GM12801 (cell line): ENCODE data around the gene EIF3D.

Experiments
- CTCF ChIP-seq: IDR thresholded peaks from one replicate; pipeline ENCODE4 v1.5.1; 2011; ENCODE audit warnings: control low read depth; ENCODE audit not compliant: insufficient read length; ENCODE audit errors: extremely low read depth

Gene EIF3D

DNA sequence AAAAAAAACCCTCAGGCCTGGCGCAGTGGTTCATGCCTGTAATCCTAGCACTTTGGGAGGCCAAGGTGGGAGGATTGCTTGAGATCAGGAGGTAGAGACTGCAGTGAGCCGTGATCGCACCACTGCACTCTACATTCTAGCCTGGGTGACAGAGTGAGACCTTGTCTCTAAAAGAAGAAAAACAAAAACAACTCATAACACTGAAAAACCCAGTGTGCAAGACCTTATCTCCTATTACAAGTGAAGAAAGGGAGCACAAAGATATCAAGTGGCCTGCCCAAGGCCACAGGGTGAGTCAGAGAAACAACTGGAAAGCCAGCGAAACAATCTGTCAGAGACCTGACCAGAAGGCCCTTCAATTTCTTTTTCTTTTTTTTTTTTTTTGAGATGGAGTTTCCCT is 50.0 kb downstream of the EIF3D start:
- no peak for TF ChIP-seq CTCF

DNA sequence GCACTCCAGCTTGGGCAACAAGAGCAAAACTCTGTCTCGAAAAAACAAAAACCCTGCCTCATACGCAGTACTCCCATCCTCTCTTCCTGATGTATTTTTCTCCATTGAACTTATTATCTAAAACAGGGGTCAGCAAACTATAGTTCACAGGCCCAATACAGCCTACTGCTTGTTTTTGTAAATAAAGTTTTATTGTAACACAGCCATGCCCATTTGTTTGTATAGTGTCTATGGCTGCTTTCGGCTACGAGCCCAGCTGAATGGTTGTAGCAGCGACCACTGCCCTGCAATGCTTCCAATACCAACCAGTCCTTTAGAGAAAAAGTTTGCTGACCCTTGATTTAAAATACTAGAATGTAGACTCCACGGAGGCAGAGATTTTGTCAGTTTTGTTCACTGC is 53.6 kb downstream of the EIF3D start:
- TF ChIP-seq CTCF, result no peak

GRCh38 chr22:36472689-36473088 is 56.3 kb downstream of the EIF3D start:
- TF ChIP-seq CTCF, result no peak

GRCh38 chr22:36471341-36471821 is 57.6 kb downstream of the EIF3D start:
- TF ChIP-seq CTCF, result no peak

DNA sequence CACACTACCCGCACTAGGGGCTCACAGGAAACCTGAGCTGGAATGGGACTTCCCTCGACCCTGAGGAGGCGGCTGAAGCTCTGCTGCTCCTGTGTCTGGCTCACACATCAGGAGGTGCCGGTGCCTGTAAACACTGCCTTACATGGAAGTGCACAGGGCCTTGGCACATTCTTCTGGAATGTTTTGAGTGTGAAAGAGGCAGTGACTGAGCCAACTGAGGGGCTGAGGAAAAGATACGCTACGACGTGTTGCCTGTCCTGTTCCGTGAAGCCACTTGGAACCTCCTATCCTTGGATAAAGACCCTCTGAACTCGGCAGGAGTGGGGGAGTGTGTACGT is 58.0 kb downstream of the EIF3D start:
- no peak for TF ChIP-seq CTCF

DNA sequence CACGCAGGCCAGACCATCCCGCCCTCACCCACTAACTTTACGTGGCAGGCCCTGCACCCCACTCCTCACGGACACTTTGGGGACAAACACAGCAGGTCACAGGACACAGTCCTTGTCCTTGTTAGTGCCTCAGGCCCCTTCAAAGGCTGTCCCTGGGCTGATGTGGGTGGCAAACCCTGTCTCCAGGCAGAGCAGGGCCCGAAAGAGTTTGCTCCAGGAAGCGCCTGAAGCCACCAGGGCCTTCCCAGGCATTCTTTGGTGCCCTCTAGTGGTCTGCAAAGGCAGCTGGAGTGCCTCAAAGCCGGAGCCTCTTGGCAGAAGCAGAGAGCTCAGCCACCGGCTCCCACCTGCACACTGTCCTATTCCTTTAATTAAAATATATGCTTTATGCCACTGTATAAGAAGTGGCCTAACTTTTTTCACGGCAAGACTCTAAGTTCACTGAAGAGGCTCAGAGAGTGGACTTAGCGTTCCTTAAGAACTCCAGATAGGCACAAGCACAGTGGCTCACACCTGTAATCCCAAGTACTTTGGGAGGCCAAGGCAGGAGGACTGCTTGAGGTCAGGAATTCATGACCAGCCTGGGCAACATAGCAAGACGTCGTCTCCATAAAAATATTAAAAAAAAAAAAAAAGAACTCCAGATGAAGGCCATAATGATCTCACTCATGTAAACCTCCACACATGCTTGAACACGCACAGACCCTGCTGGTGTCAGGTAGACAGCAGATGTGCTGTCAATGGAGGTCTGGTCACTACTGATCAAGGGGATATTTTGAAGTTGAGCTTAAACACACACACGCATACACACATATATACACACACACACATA is 58.6 kb downstream of the EIF3D start:
- TF ChIP-seq CTCF, result no peak

DNA sequence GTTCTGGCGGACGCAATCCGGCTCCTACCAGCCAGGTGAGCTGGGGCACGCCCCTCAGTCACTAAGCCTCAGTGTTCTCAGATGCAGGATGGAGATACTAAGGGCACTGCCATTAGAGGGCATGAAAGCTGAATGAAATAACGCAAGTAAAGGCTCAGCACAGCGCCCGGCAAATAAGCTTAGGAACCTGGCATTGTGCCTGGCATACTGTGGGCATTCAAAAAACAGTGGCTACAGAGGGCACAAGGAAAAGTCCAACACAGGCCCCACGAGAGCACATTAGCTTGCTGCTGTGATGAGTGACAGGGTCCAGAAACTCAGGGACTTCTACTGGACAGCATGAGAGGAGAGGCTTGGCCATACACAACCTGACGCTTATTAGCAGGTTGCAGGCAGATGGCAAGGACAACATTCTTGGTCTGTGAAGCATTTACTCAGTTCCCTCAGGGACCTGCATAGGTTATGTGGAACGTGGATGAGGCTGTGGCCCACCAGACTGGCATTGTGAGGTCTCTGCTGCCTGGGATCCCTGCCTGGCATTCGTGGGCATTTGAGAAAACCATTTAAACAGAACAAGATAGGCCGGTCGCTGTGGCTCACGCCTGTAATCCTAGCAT is 59.8 kb downstream of the EIF3D start:
- TF ChIP-seq CTCF, result no peak
